HepG2 (cell line): ENCODE data around the gene GPATCH2.

Source experiments
- ATF3 ChIP-seq: sonication (generic); formaldehyde crosslinking; IDR thresholded peaks from 2 replicates; pipeline ENCODE4 v1.4.0; 2020; ENCODE audit warnings: missing genetic modification reagents
- ATM ChIP-seq: fragments of 450-650 bp; IDR thresholded peaks from 2 replicates; pipeline ENCODE4 v1.7.1; 2017; ENCODE audit warnings: mild to moderate bottlenecking, borderline replicate concordance
- CHD2 ChIP-seq: IDR thresholded peaks from 2 replicates; pipeline ENCODE4 v1.6.1; 2011; ENCODE audit warnings: low read depth, low read length, improper control_type of control experiment
- CTCF ChIP-seq: sonication (generic); formaldehyde crosslinking; IDR thresholded peaks from 2 replicates; pipeline ENCODE4 v1.5.0; 2020; ENCODE audit warnings: mild to moderate bottlenecking, missing genetic modification reagents, moderate library complexity
- EZH2 ChIP-seq: conservative IDR thresholded peaks from 2 replicates; pipeline ENCODE4 v1.6.1; 2012; ENCODE audit warnings: mild to moderate bottlenecking, low read depth, low read length, moderate library complexity
- KDM5A ChIP-seq: fragments of 200-600 bp; sonication (generic); IDR thresholded peaks from 2 replicates; pipeline ENCODE4 v1.7.0; 2018; ENCODE audit warnings: antibody characterized with exemption, mild to moderate bottlenecking, low read length, borderline replicate concordance
- MLX ChIP-seq: IDR thresholded peaks from 2 replicates; pipeline ENCODE4 v1.6.1; 2016
- MXD3 ChIP-seq: IDR thresholded peaks from 2 replicates; pipeline ENCODE4 v1.6.1; 2016; ENCODE audit warnings: mild to moderate bottlenecking, missing biosample characterization, missing genetic modification reagents
- NAIF1 ChIP-seq: sonication (generic); formaldehyde crosslinking; IDR thresholded peaks from 2 replicates; pipeline ENCODE4 v1.5.0; 2020; ENCODE audit warnings: mild to moderate bottlenecking, missing genetic modification reagents, borderline replicate concordance
- NR2C2 ChIP-seq: sonication (generic); formaldehyde crosslinking; IDR thresholded peaks from 2 replicates; pipeline ENCODE4 v1.4.0; 2020; ENCODE audit warnings: missing genetic modification reagents, mild to moderate bottlenecking, moderate library complexity, borderline replicate concordance
- REST ChIP-seq, 2 experiments: IDR thresholded peaks; 2 replicates each; pipeline ENCODE4 v1.6.1; 2011 to 2012; ENCODE audit warnings: low read length in 2 of 2, borderline replicate concordance in 1 of 2, low read depth in 1 of 2, mild to moderate bottlenecking in 1 of 2, moderate library complexity in 1 of 2
- ZBTB38 ChIP-seq: sonication (generic); formaldehyde crosslinking; IDR thresholded peaks from 2 replicates; pipeline ENCODE4 v1.5.1; 2020; ENCODE audit warnings: mild to moderate bottlenecking, missing genetic modification reagents
- ZNF263 ChIP-seq: sonication (generic); formaldehyde crosslinking; IDR thresholded peaks from 2 replicates; pipeline ENCODE4 v1.4.0; 2020; ENCODE audit warnings: missing genetic modification reagents

- no peak for TF ChIP-seq NR2C2 (CRISPR knock-in tag)
- no peak for TF ChIP-seq CTCF (CRISPR knock-in tag)
- no peak for TF ChIP-seq REST (IDR thresholded peaks at IDR 0.05; ENCODE audit: borderline replicate concordance in 1 of 2, low read depth in 1 of 2, low read length in 2 of 2)
- no peak for TF ChIP-seq ZBTB38 (CRISPR knock-in tag)
- TF ChIP-seq MXD3 (CRISPR knock-in tag), result no peak
- no peak for TF ChIP-seq ATM
- TF ChIP-seq NAIF1 (CRISPR knock-in tag), result no peak
- no peak for TF ChIP-seq CHD2
- no peak for TF ChIP-seq EZH2
- TF ChIP-seq ZNF263 (CRISPR knock-in tag), result no peak
- TF ChIP-seq KDM5A, result no peak
- TF ChIP-seq ATF3 (CRISPR knock-in tag), result no peak
- TF ChIP-seq MLX (CRISPR knock-in tag), result no peak
These were observed 242.3 kb downstream of the GPATCH2 start for GRCh38 chr1:217388522-217389065.
